Neural cell (in vitro differentiated cells): Measurements from ENCODE around the gene VSTM2B. TPM values are rescaled to one million over a fixed set of nuclear protein-coding genes. Genes with fewer than 3 reads are reported as not detected.

ENCODE experiments used
- H2AFZ ChIP-seq: fragments of 200-600, 300-800 bp; sonication (generic), shearing (Covaris generic); 2 replicates; pipeline ENCODE4 v1.6.0; 2014; ENCODE audit warnings: low read depth, mild to moderate bottlenecking, antibody characterized with exemption, low read length, moderate library complexity
- H3F3A ChIP-seq: fragments of 200-600 bp; shearing (Covaris generic); 2 replicates; pipeline ENCODE4 v1.6.1; 2016; ENCODE audit warnings: mild to moderate bottlenecking, moderate library complexity, mixed read lengths, antibody characterized with exemption, low read length; ENCODE audit not compliant: insufficient read depth, poor library complexity, severe bottlenecking
- H3K27ac ChIP-seq: fragments of 200-600, 300-800 bp; sonication (generic), shearing (Covaris generic); 2 replicates; pipeline ENCODE4 v1.5.1; 2014; ENCODE audit warnings: mild to moderate bottlenecking, low read length, moderate library complexity
- H3K27me3 ChIP-seq: fragments of 300-800, 200-600 bp; sonication (generic), shearing (Covaris generic); 2 replicates; pipeline ENCODE4 v1.6.0; 2014; ENCODE audit warnings: mild to moderate bottlenecking, low read depth, low read length, moderate library complexity; ENCODE audit not compliant: insufficient read depth
- H3K36me3 ChIP-seq: fragments of 300-800, 200-600 bp; sonication (generic), shearing (Covaris generic); 2 replicates; pipeline ENCODE4 v1.5.1; 2014; ENCODE audit warnings: mild to moderate bottlenecking, antibody characterized with exemption, low read length, moderate library complexity; ENCODE audit not compliant: insufficient read depth
- H3K4me2 ChIP-seq: fragments of 300-800, 200-600 bp; sonication (generic), shearing (Covaris generic); 2 replicates; pipeline ENCODE4 v1.6.0; 2014; ENCODE audit warnings: mild to moderate bottlenecking, low read length
- H3K4me3 ChIP-seq: fragments of 300-800, 200-600 bp; sonication (generic), shearing (Covaris generic); 2 replicates; pipeline ENCODE4 v1.5.1; 2014; ENCODE audit warnings: mild to moderate bottlenecking, low read length, moderate library complexity
- H3K79me2 ChIP-seq: fragments of 200-600 bp; shearing (Covaris generic); replicated peaks from 2 replicates; pipeline ENCODE4 v1.6.0; 2014; ENCODE audit warnings: mild to moderate bottlenecking, low read length, moderate library complexity; ENCODE audit not compliant: insufficient read depth
- H3K9ac ChIP-seq: fragments of 300-800, 200-600 bp; sonication (generic), shearing (Covaris generic); 2 replicates; pipeline ENCODE4 v1.6.1; 2016; ENCODE audit warnings: mild to moderate bottlenecking, low read length, mixed read lengths
- H3K9me2 ChIP-seq: fragments of 200-600 bp; shearing (Covaris generic); 2 replicates; pipeline ENCODE4 v1.6.1; 2016; ENCODE audit warnings: mild to moderate bottlenecking, low read length, mixed read lengths; ENCODE audit not compliant: insufficient read depth
- H3K9me3 ChIP-seq: fragments of 200-600, 300-800 bp; sonication (generic), shearing (Covaris generic); 2 replicates; pipeline ENCODE4 v1.6.1; 2016; ENCODE audit warnings: mild to moderate bottlenecking, mixed run types, low read length, moderate library complexity, mixed read lengths
- H4K20me1 ChIP-seq: fragments of 200-600 bp; shearing (Covaris generic); 2 replicates; pipeline ENCODE4 v1.6.1; 2016; ENCODE audit warnings: mild to moderate bottlenecking, mixed run types; ENCODE audit not compliant: insufficient read depth
- CTCF ChIP-seq: fragments of 450-650 bp; IDR thresholded peaks from 2 replicates; pipeline ENCODE4 v1.5.1; 2014; ENCODE audit warnings: antibody characterized with exemption, mild to moderate bottlenecking, moderate library complexity; ENCODE audit not compliant: poor library complexity, severe bottlenecking
- EP300 ChIP-seq: fragments of 450-650 bp; conservative IDR thresholded peaks from 2 replicates; pipeline ENCODE4 v1.6.1; 2014; ENCODE audit warnings: antibody characterized with exemption, mild to moderate bottlenecking, moderate library complexity; ENCODE audit not compliant: poor library complexity, severe bottlenecking
- EZH2 ChIP-seq: fragments of 200-600, 300-800 bp; shearing (Covaris generic), sonication (generic); IDR thresholded peaks from 2 replicates; pipeline ENCODE4 v1.6.1; 2014; ENCODE audit warnings: antibody characterized with exemption, low read length, borderline replicate concordance, mild to moderate bottlenecking; ENCODE audit not compliant: insufficient read depth, poor library complexity, severe bottlenecking
- MXI1 ChIP-seq: fragments of 450-650 bp; conservative IDR thresholded peaks from 2 replicates; pipeline ENCODE4 v1.6.1; 2014; ENCODE audit warnings: antibody characterized with exemption, mild to moderate bottlenecking; ENCODE audit not compliant: poor library complexity, severe bottlenecking
- POLR2AphosphoS5 ChIP-seq: IDR thresholded peaks from 2 replicates; pipeline ENCODE4 v1.6.1; 2012
- RAD21 ChIP-seq: fragments of 450-650 bp; conservative IDR thresholded peaks from 2 replicates; pipeline ENCODE4 v1.6.1; 2014; ENCODE audit warnings: antibody characterized with exemption, mild to moderate bottlenecking, moderate library complexity
- REST ChIP-seq: IDR thresholded peaks from 2 replicates; pipeline ENCODE4 v1.6.1; 2012; ENCODE audit warnings: borderline replicate concordance
- SMC3 ChIP-seq: fragments of 450-650 bp; conservative IDR thresholded peaks from 2 replicates; pipeline ENCODE4 v1.6.1; 2014; ENCODE audit warnings: antibody characterized with exemption, mild to moderate bottlenecking, moderate library complexity; ENCODE audit not compliant: poor library complexity
- TAF1 ChIP-seq: IDR thresholded peaks from 2 replicates; pipeline ENCODE4 v1.6.1; 2012; ENCODE audit warnings: low read depth
- polyA plus RNA-seq: library from polyadenylated mRNA; depleted of rRNA; stranded (reverse); fragments of >200 nt; gene quantifications from 2 replicates; pipeline ENCODE4 v1.2.3, GENCODE V29; 2014

The VSTM2B gene
- polyA plus RNA-seq, 1 donor from 2014 or later = 24.4 TPM

GRCh38 chr19:29527500-29528328, 1.9 kb downstream of the VSTM2B start:
- Histone ChIP-seq H3K36me3 (no peaks in the 10 kb centered on the region), H3K27me3 (peaks cover 72% of the 10 kb centered on the region), H3F3A (no peaks in the 10 kb centered on the region), H3K4me3 (peak overlapping the region; percentile 83), H3K4me2 (peak overlapping the region; percentile 59), H4K20me1 (no peaks in the 10 kb centered on the region), H3K9me2 (no peaks in the 10 kb centered on the region), H3K9ac (peak overlapping the region; percentile 74), H3K79me2 (no peaks in the 10 kb centered on the region), H3K9me3 (peaks cover 3% of the 10 kb centered on the region), H2AFZ (no peak overlapping the region), H3K27ac (no peak overlapping the region)
- TF ChIP-seq CTCF (peak; percentile 23), EZH2 (no peak), RAD21 (peak; percentile 60)

- Histone ChIP-seq H3K79me2 (no peaks in the 10 kb centered on the region), H3K4me2 (peak overlapping the region; percentile 59), H3K9me2 (no peaks in the 10 kb centered on the region), H2AFZ (peak overlapping the region; percentile 69), H3K9ac (peak overlapping the region; percentile 74), H3K27me3 (peaks cover 65% of the 10 kb centered on the region), H3K27ac (no peak overlapping the region), H4K20me1 (no peaks in the 10 kb centered on the region), H3F3A (no peaks in the 10 kb centered on the region), H3K36me3 (no peaks in the 10 kb centered on the region), H3K4me3 (peak overlapping the region; percentile 83), H3K9me3 (peaks cover 3% of the 10 kb centered on the region)
- TF ChIP-seq SMC3 = peak; percentile 87
- TF ChIP-seq EZH2 = no peak
- TF ChIP-seq CTCF = peak; percentile 98
- TF ChIP-seq RAD21 = peak; percentile 96
- TF ChIP-seq POLR2AphosphoS5 = peak; percentile 12
- TF ChIP-seq REST = no peak
- no peak for TF ChIP-seq EP300
- TF ChIP-seq MXI1 = peak; percentile 49
- TF ChIP-seq TAF1 = no peak
These were observed 2.7 kb downstream of the VSTM2B start for GRCh38 chr19:29528350-29528945.
